Measurements from ENCODE around the gene DDX20. TPM values are rescaled to one million over a fixed set of nuclear protein-coding genes. Genes with fewer than 3 reads are reported as not detected.

DDX20 gene
- total and polyA plus RNA-seq, 2 of the 8 experiments (the other 6 are each of a cell fraction or from before 2014, with no cell fraction given) = 7.5 to 24.7 TPM

GRCh38 chr1:111739194-111739924 is 16.3 kb upstream of the DDX20 start, which contains the start of gene INKA2 (continued):
- TF ChIP-seq, protein P1, sequence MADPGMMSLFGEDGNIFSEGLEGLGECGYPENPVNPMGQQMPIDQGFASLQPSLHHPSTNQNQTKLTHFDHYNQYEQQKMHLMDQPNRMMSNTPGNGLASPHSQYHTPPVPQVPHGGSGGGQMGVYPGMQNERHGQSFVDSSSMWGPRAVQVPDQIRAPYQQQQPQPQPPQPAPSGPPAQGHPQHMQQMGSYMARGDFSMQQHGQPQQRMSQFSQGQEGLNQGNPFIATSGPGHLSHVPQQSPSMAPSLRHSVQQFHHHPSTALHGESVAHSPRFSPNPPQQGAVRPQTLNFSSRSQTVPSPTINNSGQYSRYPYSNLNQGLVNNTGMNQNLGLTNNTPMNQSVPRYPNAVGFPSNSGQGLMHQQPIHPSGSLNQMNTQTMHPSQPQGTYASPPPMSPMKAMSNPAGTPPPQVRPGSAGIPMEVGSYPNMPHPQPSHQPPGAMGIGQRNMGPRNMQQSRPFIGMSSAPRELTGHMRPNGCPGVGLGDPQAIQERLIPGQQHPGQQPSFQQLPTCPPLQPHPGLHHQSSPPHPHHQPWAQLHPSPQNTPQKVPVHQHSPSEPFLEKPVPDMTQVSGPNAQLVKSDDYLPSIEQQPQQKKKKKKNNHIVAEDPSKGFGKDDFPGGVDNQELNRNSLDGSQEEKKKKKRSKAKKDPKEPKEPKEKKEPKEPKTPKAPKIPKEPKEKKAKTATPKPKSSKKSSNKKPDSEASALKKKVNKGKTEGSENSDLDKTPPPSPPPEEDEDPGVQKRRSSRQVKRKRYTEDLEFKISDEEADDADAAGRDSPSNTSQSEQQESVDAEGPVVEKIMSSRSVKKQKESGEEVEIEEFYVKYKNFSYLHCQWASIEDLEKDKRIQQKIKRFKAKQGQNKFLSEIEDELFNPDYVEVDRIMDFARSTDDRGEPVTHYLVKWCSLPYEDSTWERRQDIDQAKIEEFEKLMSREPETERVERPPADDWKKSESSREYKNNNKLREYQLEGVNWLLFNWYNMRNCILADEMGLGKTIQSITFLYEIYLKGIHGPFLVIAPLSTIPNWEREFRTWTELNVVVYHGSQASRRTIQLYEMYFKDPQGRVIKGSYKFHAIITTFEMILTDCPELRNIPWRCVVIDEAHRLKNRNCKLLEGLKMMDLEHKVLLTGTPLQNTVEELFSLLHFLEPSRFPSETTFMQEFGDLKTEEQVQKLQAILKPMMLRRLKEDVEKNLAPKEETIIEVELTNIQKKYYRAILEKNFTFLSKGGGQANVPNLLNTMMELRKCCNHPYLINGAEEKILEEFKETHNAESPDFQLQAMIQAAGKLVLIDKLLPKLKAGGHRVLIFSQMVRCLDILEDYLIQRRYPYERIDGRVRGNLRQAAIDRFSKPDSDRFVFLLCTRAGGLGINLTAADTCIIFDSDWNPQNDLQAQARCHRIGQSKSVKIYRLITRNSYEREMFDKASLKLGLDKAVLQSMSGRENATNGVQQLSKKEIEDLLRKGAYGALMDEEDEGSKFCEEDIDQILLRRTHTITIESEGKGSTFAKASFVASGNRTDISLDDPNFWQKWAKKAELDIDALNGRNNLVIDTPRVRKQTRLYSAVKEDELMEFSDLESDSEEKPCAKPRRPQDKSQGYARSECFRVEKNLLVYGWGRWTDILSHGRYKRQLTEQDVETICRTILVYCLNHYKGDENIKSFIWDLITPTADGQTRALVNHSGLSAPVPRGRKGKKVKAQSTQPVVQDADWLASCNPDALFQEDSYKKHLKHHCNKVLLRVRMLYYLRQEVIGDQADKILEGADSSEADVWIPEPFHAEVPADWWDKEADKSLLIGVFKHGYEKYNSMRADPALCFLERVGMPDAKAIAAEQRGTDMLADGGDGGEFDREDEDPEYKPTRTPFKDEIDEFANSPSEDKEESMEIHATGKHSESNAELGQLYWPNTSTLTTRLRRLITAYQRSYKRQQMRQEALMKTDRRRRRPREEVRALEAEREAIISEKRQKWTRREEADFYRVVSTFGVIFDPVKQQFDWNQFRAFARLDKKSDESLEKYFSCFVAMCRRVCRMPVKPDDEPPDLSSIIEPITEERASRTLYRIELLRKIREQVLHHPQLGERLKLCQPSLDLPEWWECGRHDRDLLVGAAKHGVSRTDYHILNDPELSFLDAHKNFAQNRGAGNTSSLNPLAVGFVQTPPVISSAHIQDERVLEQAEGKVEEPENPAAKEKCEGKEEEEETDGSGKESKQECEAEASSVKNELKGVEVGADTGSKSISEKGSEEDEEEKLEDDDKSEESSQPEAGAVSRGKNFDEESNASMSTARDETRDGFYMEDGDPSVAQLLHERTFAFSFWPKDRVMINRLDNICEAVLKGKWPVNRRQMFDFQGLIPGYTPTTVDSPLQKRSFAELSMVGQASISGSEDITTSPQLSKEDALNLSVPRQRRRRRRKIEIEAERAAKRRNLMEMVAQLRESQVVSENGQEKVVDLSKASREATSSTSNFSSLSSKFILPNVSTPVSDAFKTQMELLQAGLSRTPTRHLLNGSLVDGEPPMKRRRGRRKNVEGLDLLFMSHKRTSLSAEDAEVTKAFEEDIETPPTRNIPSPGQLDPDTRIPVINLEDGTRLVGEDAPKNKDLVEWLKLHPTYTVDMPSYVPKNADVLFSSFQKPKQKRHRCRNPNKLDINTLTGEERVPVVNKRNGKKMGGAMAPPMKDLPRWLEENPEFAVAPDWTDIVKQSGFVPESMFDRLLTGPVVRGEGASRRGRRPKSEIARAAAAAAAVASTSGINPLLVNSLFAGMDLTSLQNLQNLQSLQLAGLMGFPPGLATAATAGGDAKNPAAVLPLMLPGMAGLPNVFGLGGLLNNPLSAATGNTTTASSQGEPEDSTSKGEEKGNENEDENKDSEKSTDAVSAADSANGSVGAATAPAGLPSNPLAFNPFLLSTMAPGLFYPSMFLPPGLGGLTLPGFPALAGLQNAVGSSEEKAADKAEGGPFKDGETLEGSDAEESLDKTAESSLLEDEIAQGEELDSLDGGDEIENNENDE (IDR thresholded peaks at IDR 0.05; ENCODE audit: insufficient replicate concordance, low read length) = no peak
- no peak for TF ChIP-seq SAP30 (IDR thresholded peaks at IDR 0.05; ENCODE audit: insufficient read depth, insufficient replicate concordance, low read length)
- TF ChIP-seq TBP (IDR thresholded peaks at IDR 0.05; ENCODE audit: low read depth, low read length) = peak; percentile 53
- peak; percentile 9; the same call in 1 of the 2 replicates for TF ChIP-seq SP2 (IDR thresholded peaks at IDR 0.05; ENCODE audit: low read length)
- TF ChIP-seq ATF3 (IDR thresholded peaks at IDR 0.05; ENCODE audit: insufficient read depth, low read depth, low read length) = no peak
- peak; percentile 82; the same call in 1 of the 2 replicates for TF ChIP-seq TAF1 (IDR thresholded peaks at IDR 0.05; ENCODE audit: low read depth, low read length)
- peak; percentile 65; the same call in 1 of the 2 replicates for TF ChIP-seq SP1 (IDR thresholded peaks at IDR 0.05; ENCODE audit: low read depth, low read length)
- peak; percentile 7; the same call in 1 of the 2 replicates for TF ChIP-seq CHD2 (IDR thresholded peaks at IDR 0.05; ENCODE audit: low read length)
- TF ChIP-seq CTBP2 (IDR thresholded peaks at IDR 0.05; ENCODE audit: borderline replicate concordance, insufficient read depth, insufficient read length, low read length) = peak; percentile 10
